ENCODE measurements around the gene RPS3. TPM values are rescaled to one million over a fixed set of nuclear protein-coding genes. Genes with fewer than 3 reads are reported as not detected.
A peak's percentile ranks its signal among the peaks of the same experiment; 100 is the strongest.

The RPS3 gene
- total and polyA plus RNA-seq, 9 of the 15 experiments (the other 6 are each of a cell fraction or from before 2014, with no cell fraction given) = 2,700 to 5,771 (median 3,679) TPM

- TF ChIP-seq HNRNPK (IDR thresholded peaks at IDR 0.05; ENCODE audit: low read depth, low read length, poor library complexity, severe bottlenecking) (no peak), ZC3H4 (CRISPR knock-in tag; IDR thresholded peaks at IDR 0.05; ENCODE audit: borderline replicate concordance) (no peak), MEF2D (tag; conservative IDR thresholded peaks at IDR 0.05; ENCODE audit: low read depth) (no peak), HLTF (IDR thresholded peaks at IDR 0.05) (no peak), PRDM10 (IDR thresholded peaks at IDR 0.05; ENCODE audit: partially characterized antibody) (peak; percentile 32), ARID3A (IDR thresholded peaks at IDR 0.05; ENCODE audit: borderline replicate concordance, low read depth, low read length) (no peak), GTF3C2 (IDR thresholded peaks at IDR 0.05; ENCODE audit: borderline replicate concordance, extremely low read depth, insufficient read length) (no peak), TAF7 (tag; IDR thresholded peaks at IDR 0.05) (no peak), ZNF316 (IDR thresholded peaks at IDR 0.05) (peak; percentile 42; the same call in 1 of the 2 replicates), U2AF2 (optimal IDR thresholded peaks at IDR 0.05; ENCODE audit: low read depth, low read length) (no peak), XRCC5 (IDR thresholded peaks at IDR 0.05; ENCODE audit: low read depth, low read length) (no peak), SIN3B (IDR thresholded peaks at IDR 0.05; ENCODE audit: low read depth) (no peak), ZNF217 (CRISPR knock-in tag; IDR thresholded peaks at IDR 0.05) (no peak), MCM5 (IDR thresholded peaks at IDR 0.05; ENCODE audit: low read depth) (no peak), ZNF140 (CRISPR knock-in tag; IDR thresholded peaks at IDR 0.05) (no peak), SNIP1 (IDR thresholded peaks at IDR 0.05; ENCODE audit: low read depth) (no peak), DEAF1 (CRISPR knock-in tag; IDR thresholded peaks at IDR 0.05) (no peak), RB1 (IDR thresholded peaks at IDR 0.05; ENCODE audit: low read depth) (no peak)
These were observed 27.1 kb upstream of the RPS3 start (continued) for GRCh38 chr11:75371949-75372876.

Data from K562 (cell line).